ENCODE results near the gene SFXN5.

DNA sequence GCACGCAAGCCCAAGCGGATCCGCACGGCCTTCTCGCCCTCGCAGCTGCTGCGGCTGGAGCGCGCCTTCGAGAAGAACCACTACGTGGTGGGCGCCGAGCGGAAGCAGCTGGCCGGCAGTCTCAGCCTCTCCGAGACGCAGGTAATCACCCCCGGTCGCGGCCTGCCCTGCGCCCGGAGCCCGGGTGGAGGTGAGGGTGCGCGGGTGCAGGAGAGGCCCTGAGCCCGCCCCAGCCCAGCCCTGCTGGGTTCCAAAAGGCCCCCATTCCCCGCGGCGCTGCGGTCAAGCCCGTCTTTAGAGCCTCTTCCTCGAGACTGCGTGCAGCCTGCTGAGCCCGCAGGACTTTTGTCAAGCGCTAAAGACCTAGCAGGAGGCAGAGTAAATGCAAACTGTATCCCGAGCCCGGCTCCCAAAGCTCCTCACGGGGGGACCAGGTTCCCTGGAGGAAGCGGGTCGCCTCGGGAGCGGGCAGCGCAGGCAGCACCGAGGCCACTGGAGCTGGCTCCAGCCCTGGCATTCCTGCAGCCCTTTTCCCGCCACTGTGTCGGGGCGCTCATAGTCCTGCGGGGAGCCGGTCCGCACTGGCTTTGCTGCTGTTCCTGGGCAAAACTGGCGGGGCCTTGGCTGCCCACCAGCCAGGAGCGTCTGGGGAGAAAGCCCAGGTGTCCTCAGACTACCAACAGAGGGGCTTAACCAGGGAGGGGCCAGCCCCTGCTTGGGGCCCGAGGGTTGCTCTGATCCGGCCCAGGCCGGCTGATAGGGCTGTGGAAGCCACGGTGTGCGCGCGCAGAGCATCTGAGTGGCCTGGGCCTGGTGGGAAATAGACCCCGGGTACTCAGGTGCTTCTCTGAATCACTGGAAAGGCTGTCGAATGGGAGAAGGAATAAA is 146.9 kb downstream of the SFXN5 start:
- TF ChIP-seq ZNF138 (CRISPR knock-in tag; conservative IDR thresholded peaks at IDR 0.05) = no peak
- TF ChIP-seq, protein P1, sequence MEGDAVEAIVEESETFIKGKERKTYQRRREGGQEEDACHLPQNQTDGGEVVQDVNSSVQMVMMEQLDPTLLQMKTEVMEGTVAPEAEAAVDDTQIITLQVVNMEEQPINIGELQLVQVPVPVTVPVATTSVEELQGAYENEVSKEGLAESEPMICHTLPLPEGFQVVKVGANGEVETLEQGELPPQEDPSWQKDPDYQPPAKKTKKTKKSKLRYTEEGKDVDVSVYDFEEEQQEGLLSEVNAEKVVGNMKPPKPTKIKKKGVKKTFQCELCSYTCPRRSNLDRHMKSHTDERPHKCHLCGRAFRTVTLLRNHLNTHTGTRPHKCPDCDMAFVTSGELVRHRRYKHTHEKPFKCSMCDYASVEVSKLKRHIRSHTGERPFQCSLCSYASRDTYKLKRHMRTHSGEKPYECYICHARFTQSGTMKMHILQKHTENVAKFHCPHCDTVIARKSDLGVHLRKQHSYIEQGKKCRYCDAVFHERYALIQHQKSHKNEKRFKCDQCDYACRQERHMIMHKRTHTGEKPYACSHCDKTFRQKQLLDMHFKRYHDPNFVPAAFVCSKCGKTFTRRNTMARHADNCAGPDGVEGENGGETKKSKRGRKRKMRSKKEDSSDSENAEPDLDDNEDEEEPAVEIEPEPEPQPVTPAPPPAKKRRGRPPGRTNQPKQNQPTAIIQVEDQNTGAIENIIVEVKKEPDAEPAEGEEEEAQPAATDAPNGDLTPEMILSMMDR (IDR thresholded peaks at IDR 0.05) = no peak
- no peak for TF ChIP-seq GRHL2 (CRISPR knock-in tag; IDR thresholded peaks at IDR 0.05; ENCODE audit: insufficient replicate concordance, severe bottlenecking)
- no peak for TF ChIP-seq NFYB (CRISPR knock-in tag; conservative IDR thresholded peaks at IDR 0.05; ENCODE audit: low read depth)
- TF ChIP-seq, protein P2, sequence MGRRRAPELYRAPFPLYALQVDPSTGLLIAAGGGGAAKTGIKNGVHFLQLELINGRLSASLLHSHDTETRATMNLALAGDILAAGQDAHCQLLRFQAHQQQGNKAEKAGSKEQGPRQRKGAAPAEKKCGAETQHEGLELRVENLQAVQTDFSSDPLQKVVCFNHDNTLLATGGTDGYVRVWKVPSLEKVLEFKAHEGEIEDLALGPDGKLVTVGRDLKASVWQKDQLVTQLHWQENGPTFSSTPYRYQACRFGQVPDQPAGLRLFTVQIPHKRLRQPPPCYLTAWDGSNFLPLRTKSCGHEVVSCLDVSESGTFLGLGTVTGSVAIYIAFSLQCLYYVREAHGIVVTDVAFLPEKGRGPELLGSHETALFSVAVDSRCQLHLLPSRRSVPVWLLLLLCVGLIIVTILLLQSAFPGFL (CRISPR knock-in tag; IDR thresholded peaks at IDR 0.05; ENCODE audit: borderline replicate concordance) = no peak
- TF ChIP-seq, protein P3, sequence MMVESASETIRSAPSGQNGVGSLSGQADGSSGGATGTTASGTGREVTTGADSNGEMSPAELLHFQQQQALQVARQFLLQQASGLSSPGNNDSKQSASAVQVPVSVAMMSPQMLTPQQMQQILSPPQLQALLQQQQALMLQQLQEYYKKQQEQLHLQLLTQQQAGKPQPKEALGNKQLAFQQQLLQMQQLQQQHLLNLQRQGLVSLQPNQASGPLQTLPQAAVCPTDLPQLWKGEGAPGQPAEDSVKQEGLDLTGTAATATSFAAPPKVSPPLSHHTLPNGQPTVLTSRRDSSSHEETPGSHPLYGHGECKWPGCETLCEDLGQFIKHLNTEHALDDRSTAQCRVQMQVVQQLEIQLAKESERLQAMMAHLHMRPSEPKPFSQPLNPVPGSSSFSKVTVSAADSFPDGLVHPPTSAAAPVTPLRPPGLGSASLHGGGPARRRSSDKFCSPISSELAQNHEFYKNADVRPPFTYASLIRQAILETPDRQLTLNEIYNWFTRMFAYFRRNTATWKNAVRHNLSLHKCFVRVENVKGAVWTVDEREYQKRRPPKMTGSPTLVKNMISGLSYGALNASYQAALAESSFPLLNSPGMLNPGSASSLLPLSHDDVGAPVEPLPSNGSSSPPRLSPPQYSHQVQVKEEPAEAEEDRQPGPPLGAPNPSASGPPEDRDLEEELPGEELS (CRISPR knock-in tag; IDR thresholded peaks at IDR 0.05) = peak; percentile 85
- TF ChIP-seq, protein P4, sequence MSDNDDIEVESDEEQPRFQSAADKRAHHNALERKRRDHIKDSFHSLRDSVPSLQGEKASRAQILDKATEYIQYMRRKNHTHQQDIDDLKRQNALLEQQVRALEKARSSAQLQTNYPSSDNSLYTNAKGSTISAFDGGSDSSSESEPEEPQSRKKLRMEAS (CRISPR knock-in tag; IDR thresholded peaks at IDR 0.05) = peak; percentile 42; the same call in 1 of the 2 replicates
